Measurements from ENCODE around the gene IDI2. TPM values are rescaled to one million over a fixed set of nuclear protein-coding genes. Genes with fewer than 3 reads are reported as not detected.

The IDI2 gene
- total RNA-seq, 1 donor from 2014 or later = not detected

- DNase-seq (ENCODE audit: extremely low spot score in 2 of 2) = no peak
- peaks cover 26% of the 10 kb centered on the region for H3K4me1 ChIP-seq
- peak overlapping the region; percentile 69 for H3K27ac ChIP-seq
- intact Hi-C loops (cut with DNase I) = no loop called here
- H3K4me3 ChIP-seq = no peak overlapping the region
- TF ChIP-seq CTCF (IDR thresholded peaks at IDR 0.05) (no peak), POLR2AphosphoS5 (IDR thresholded peaks at IDR 0.05; ENCODE audit: insufficient read depth in 1 of 2, low read depth in 1 of 2) (peak; percentile 20 to 61)
- H3K9me3 ChIP-seq = no peaks in the 10 kb centered on the region
- peaks cover 0 to 18% of the 10 kb centered on the region in 2 donors for H3K36me3 ChIP-seq
- H3K27me3 ChIP-seq = no peaks in the 10 kb centered on the region
Observed at GRCh38 chr10:1036341-1036791, 10.7 kb upstream of the IDI2 start.

- Histone ChIP-seq H3K9me3 (no peaks in the 10 kb centered on the region), H3K4me1 (peaks cover 26% of the 10 kb centered on the region), H3K36me3 (peaks cover 0 to 6% of the 10 kb centered on the region in 2 donors), H3K27ac (peak overlapping the region; percentile 57), H3K27me3 (no peaks in the 10 kb centered on the region), H3K4me3 (no peak overlapping the region)
- intact Hi-C loops (cut with DNase I) = no loop called here
- TF ChIP-seq POLR2AphosphoS5 (IDR thresholded peaks at IDR 0.05; ENCODE audit: insufficient read depth in 1 of 2, low read depth in 1 of 2) = no peak
- TF ChIP-seq POLR2A (IDR thresholded peaks at IDR 0.05) = no peak
- TF ChIP-seq CTCF (IDR thresholded peaks at IDR 0.05) = no peak
- DNase-seq (ENCODE audit: extremely low spot score in 2 of 2) = no peak
Observed at GRCh38 chr10:1035201-1035600, 9.5 kb upstream of the IDI2 start.

- H3K36me3 ChIP-seq = peaks cover 0 to 4% of the 10 kb centered on the region in 2 donors
- DNase-seq (ENCODE audit: extremely low spot score in 2 of 2) = no peak
- TF ChIP-seq POLR2A (IDR thresholded peaks at IDR 0.05) (no peak), CTCF (IDR thresholded peaks at IDR 0.05) (no peak), POLR2AphosphoS5 (IDR thresholded peaks at IDR 0.05; ENCODE audit: insufficient read depth in 1 of 2, low read depth in 1 of 2) (no peak)
Observed at GRCh38 chr10:1034758-1035157, 9.1 kb upstream of the IDI2 start.

GRCh38 chr10:1033601-1034000 lies 7.9 kb upstream of the IDI2 start:
- intact Hi-C loops (cut with DNase I) = no loop called here
- no peak for DNase-seq (ENCODE audit: extremely low spot score in 2 of 2)
- Histone ChIP-seq H3K27ac (no peak overlapping the region), H3K27me3 (no peaks in the 10 kb centered on the region), H3K36me3 (peaks cover 0 to 4% of the 10 kb centered on the region in 2 donors), H3K4me3 (no peak overlapping the region), H3K9me3 (no peaks in the 10 kb centered on the region), H3K4me1 (peaks cover 26% of the 10 kb centered on the region)
- TF ChIP-seq POLR2A (IDR thresholded peaks at IDR 0.05) = no peak
- no peak for TF ChIP-seq CTCF (IDR thresholded peaks at IDR 0.05)
- no peak for TF ChIP-seq POLR2AphosphoS5 (IDR thresholded peaks at IDR 0.05; ENCODE audit: insufficient read depth in 1 of 2, low read depth in 1 of 2)

More at GRCh38 chr10:1034758-1035157, 9.1 kb upstream of the IDI2 start:
- Histone ChIP-seq H3K27me3 (no peaks in the 10 kb centered on the region), H3K4me3 (no peak overlapping the region), H3K27ac (peak overlapping the region; percentile 57), H3K9me3 (no peaks in the 10 kb centered on the region), H3K4me1 (peaks cover 26% of the 10 kb centered on the region)
- intact Hi-C loops (cut with DNase I) = no loop called here

GRCh38 chr10:1029838-1030237 lies 4.2 kb upstream of the IDI2 start:
- TF ChIP-seq POLR2A (IDR thresholded peaks at IDR 0.05) (no peak), POLR2AphosphoS5 (IDR thresholded peaks at IDR 0.05; ENCODE audit: insufficient read depth in 1 of 2, low read depth in 1 of 2) (no peak), CTCF (IDR thresholded peaks at IDR 0.05) (no peak)
- Histone ChIP-seq H3K36me3 (no peaks in the 10 kb centered on the region), H3K27me3 (no peaks in the 10 kb centered on the region), H3K4me3 (no peak overlapping the region), H3K9me3 (no peaks in the 10 kb centered on the region), H3K4me1 (peaks cover 6% of the 10 kb centered on the region), H3K27ac (no peak overlapping the region)
- intact Hi-C loops (cut with DNase I) = no loop called here
- DNase-seq (ENCODE audit: extremely low spot score in 2 of 2) = no peak
